Measurements from ENCODE around the gene RAB8A. TPM values are rescaled to one million over a fixed set of nuclear protein-coding genes. Genes with fewer than 3 reads are reported as not detected.

The RAB8A gene
- total RNA-seq, 2 donors from 2014 or later, result 40.5 to 41.5 TPM

DNA sequence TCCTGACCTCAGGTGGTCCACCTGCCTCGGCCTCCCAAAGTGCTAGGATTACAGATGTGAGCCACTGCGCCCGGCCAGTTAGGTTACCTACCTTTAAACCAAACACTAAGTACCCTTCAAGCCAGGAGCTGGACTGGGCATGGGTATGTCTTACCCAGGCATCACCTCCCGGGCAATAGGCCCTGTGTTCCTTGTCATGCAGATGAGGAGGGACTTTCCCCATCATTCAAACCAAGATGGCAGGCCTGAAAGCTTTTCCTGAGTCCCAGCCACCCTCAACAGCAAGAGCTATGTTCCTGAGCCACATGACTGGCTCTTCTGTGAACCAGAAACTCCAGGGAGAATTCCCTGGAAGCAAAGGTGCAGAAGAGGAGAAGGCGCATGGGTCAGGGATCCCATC lies 9.5 kb downstream of the RAB8A start:
- H3K27ac ChIP-seq, result no peak overlapping the region
- no peaks in the 10 kb centered on the region for H3K27me3 ChIP-seq (replicated peaks; ENCODE audit: insufficient read depth)
- DNase-seq (ENCODE audit: low spot score) (no peak), ATAC-seq (ENCODE audit: insufficient number of reproducible peaks, low FRiP score, low read depth) (no peak)
- peaks cover 61% of the 10 kb centered on the region for H3K36me3 ChIP-seq
- no peak overlapping the region for H3K4me3 ChIP-seq
- H3K4me1 ChIP-seq (ENCODE audit: control insufficient read depth in 1 of 2, low read depth in 2 of 2), result no peaks in the 10 kb centered on the region
- TF ChIP-seq, protein P1, sequence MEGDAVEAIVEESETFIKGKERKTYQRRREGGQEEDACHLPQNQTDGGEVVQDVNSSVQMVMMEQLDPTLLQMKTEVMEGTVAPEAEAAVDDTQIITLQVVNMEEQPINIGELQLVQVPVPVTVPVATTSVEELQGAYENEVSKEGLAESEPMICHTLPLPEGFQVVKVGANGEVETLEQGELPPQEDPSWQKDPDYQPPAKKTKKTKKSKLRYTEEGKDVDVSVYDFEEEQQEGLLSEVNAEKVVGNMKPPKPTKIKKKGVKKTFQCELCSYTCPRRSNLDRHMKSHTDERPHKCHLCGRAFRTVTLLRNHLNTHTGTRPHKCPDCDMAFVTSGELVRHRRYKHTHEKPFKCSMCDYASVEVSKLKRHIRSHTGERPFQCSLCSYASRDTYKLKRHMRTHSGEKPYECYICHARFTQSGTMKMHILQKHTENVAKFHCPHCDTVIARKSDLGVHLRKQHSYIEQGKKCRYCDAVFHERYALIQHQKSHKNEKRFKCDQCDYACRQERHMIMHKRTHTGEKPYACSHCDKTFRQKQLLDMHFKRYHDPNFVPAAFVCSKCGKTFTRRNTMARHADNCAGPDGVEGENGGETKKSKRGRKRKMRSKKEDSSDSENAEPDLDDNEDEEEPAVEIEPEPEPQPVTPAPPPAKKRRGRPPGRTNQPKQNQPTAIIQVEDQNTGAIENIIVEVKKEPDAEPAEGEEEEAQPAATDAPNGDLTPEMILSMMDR (IDR thresholded peaks at IDR 0.05), result no peak
- no peaks in the 10 kb centered on the region for H3K9me3 ChIP-seq

DNA sequence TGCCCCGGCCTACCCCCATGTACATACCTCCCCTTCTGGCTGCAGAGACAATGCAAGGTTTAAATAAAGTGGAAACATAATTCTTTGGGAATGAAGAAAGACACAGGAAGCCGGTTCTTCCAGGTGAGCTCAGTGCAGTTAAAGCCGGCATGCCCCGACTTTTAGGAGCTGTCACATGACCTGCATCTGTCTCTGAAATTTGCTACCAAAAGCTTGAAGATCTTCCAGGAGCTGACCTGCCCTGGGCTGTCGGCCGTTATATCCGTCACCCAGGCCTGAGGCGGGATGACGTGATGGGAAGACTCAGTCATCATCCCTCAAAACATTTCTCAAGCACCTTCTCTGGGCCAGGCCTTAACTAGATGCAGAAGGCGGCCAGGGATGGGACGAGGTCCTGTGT lies 10.3 kb downstream of the RAB8A start:
- no peak for DNase-seq (ENCODE audit: low spot score)
- peaks cover 69% of the 10 kb centered on the region for H3K36me3 ChIP-seq

DNA sequence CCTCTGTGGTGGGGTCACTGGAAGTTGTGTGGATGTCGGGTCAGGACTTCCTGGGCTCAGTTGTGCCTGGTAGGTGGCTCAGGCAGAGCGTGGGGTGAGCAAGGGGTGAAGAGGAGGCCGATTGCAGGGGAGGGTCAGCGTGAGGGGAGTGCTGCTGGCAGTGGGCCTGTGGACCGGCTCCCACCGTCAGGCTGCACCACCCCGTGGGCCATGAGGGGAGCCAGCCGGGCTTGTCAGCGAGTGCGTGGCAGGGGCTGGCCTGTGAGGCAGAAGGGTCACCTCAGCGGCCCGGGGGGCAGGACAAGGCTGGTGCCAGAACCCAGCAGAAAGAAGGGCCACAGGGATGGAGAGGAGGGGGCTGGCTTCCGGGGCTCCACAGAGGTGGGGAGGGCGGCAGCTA lies 13.3 kb downstream of the RAB8A start:
- Histone ChIP-seq H3K4me3 (no peak overlapping the region), H3K9me3 (no peaks in the 10 kb centered on the region), H3K27me3 (replicated peaks; ENCODE audit: insufficient read depth) (no peaks in the 10 kb centered on the region), H3K36me3 (peaks cover 80% of the 10 kb centered on the region), H3K27ac (no peak overlapping the region), H3K4me1 (ENCODE audit: control insufficient read depth in 1 of 2, low read depth in 2 of 2) (no peaks in the 10 kb centered on the region)
- TF ChIP-seq, protein P1 (IDR thresholded peaks at IDR 0.05), result no peak
- DNase-seq (ENCODE audit: low spot score) (no peak), ATAC-seq (ENCODE audit: insufficient number of reproducible peaks, low FRiP score, low read depth) (no peak)

More for the DNA sequence above, 10.3 kb downstream of the RAB8A start:
- no peak for ATAC-seq (ENCODE audit: insufficient number of reproducible peaks, low FRiP score, low read depth)
- Histone ChIP-seq H3K4me3 (no peak overlapping the region), H3K27me3 (replicated peaks; ENCODE audit: insufficient read depth) (no peaks in the 10 kb centered on the region), H3K9me3 (no peaks in the 10 kb centered on the region), H3K4me1 (ENCODE audit: control insufficient read depth in 1 of 2, low read depth in 2 of 2) (no peaks in the 10 kb centered on the region), H3K27ac (no peak overlapping the region)
- TF ChIP-seq, protein P1 (IDR thresholded peaks at IDR 0.05), result no peak

DNA sequence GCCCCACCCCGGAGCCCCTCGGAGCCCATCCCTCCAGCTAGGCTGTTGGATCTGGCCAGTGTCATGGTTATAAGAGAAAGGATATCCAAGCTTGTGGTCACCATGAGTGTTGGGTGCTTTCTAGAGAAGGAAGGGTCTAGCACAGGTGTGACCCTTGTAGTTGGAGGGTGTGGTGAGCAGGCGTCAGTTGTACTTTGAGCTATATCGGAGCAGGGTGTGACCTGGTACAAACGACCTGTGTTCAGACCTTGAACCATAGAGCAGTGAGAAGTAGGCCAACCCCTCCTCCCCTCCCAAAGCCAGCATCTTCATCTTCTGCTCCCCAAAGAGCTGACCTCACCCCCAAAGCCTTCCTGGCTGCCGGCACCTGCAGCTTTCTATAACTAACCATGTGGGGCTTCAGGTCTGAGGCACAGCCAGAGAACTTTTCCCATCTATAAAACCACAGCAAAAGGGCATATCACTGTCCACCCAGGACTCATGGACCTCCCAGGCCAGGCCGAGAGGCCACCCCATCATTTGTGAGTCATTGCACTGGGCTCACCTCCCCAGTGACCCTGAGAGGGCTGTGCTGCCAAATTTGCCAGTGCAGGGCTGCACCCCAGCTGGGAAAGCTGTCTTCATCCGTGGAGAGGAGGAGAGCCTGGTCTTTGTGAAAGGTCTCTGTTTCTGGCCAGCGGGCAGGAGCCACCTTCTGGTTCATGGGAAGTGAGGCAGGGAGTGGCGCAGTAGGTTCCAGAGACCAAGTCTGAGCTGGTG lies 14.2 kb downstream of the RAB8A start:
- TF ChIP-seq, protein P1 (IDR thresholded peaks at IDR 0.05), result no peak
- DNase-seq (ENCODE audit: low spot score) (no peak), ATAC-seq (ENCODE audit: insufficient number of reproducible peaks, low FRiP score, low read depth) (no peak)
- Histone ChIP-seq H3K27ac (no peak overlapping the region), H3K4me1 (ENCODE audit: control insufficient read depth in 1 of 2, low read depth in 2 of 2) (no peaks in the 10 kb centered on the region), H3K27me3 (replicated peaks; ENCODE audit: insufficient read depth) (no peaks in the 10 kb centered on the region), H3K4me3 (no peak overlapping the region), H3K9me3 (no peaks in the 10 kb centered on the region), H3K36me3 (peaks cover 85% of the 10 kb centered on the region)

DNA sequence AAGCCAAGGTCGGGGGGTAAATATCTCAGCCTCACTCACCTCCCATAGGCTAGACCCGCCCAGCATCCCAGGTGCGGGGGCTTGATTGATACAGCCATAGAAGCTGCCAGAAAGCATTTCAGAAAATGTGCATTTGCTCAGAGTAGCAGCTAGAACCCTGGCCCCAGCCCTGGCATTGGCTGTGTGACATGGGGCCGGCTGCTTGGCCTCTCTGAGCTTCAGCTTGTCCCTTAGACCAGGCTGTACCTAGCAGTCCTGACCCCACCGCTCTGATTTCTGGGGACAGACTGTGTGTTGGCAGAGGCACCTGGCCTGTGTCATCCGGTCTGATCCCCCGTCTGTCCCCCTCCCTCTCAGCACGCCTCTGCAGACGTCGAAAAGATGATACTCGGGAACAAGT lies 15.4 kb downstream of the RAB8A start:
- peaks cover 73% of the 10 kb centered on the region for H3K36me3 ChIP-seq
- DNase-seq (ENCODE audit: low spot score), result no peak

More for the DNA sequence above, 15.4 kb downstream of the RAB8A start:
- ATAC-seq (ENCODE audit: insufficient number of reproducible peaks, low FRiP score, low read depth), result no peak
- no peaks in the 10 kb centered on the region for H3K27me3 ChIP-seq (replicated peaks; ENCODE audit: insufficient read depth)
- TF ChIP-seq, protein P1 (IDR thresholded peaks at IDR 0.05), result no peak
- H3K4me1 ChIP-seq (ENCODE audit: control insufficient read depth in 1 of 2, low read depth in 2 of 2), result no peaks in the 10 kb centered on the region
- H3K9me3 ChIP-seq, result no peaks in the 10 kb centered on the region
- no peak overlapping the region for H3K27ac ChIP-seq
- no peak overlapping the region for H3K4me3 ChIP-seq

Data from thoracic aorta (tissue), 2 donors.